Left lung (tissue), 10 donors: ENCODE measurements around the gene ALK. TPM values are rescaled to one million over a fixed set of nuclear protein-coding genes. Genes with fewer than 3 reads are reported as not detected.

ENCODE experiments used
- ATAC-seq: fragments of 200-7000 bp; cut with Tn5 transposase; one replicate; pipeline ENCODE4 v1.9.1; 2020; ENCODE audit warnings: moderate library complexity
- DNase-seq, 4 donors: peaks; one replicate each; pipeline ENCODE4 v3.0.0-alpha.2; 2013 to 2020
- H3K27ac ChIP-seq, 2 donors: fragments of 200-600 bp; sonication (generic) in 1 of 2; one replicate each; pipeline versions ENCODE4 v1.5.0 to v1.8.0; 2020 to 2021
- H3K27me3 ChIP-seq, 2 donors: fragments of 200-600 bp; sonication (generic) in 1 of 2; one replicate each; pipeline versions ENCODE4 v1.5.0 to v1.8.0; 2020 to 2021
- H3K36me3 ChIP-seq, 2 donors: fragments of 200-600 bp; sonication (generic) in 1 of 2; one replicate each; pipeline versions ENCODE4 v1.5.0 to v1.8.0; 2020 to 2021
- H3K4me1 ChIP-seq, 2 donors: fragments of 200-600 bp; one replicate each; pipeline ENCODE4 v1.8.0; 2021
- H3K4me3 ChIP-seq, 2 donors: fragments of 200-600 bp; sonication (generic) in 1 of 2; one replicate each; pipeline versions ENCODE4 v1.5.0 to v1.8.0; 2020 to 2021; ENCODE audit warnings: mild to moderate bottlenecking in 1 of 2
- H3K9me3 ChIP-seq, 2 donors: fragments of 200-600 bp; sonication (generic) in 1 of 2; one replicate each; pipeline versions ENCODE4 v1.5.0 to v1.8.0; 2020 to 2021
- intact Hi-C, 2 donors: fragments of 100-400 bp; cut with DNase I; formaldehyde crosslinking; loops; one replicate each; pipeline versions ENCODE4 v1.11.2 to v1.14.2; 2022
- polyA plus RNA-seq, 6 donors: library from polyadenylated mRNA; unstranded; fragments of 120-200 nt; gene quantifications; one replicate each; pipeline ENCODE4 v1.2.1, GENCODE V29; 2013; ENCODE audit not compliant: insufficient read length in 6 of 6
- total RNA-seq, 2 donors: library from RNA; stranded (reverse); fragmentation: NEBNext Ultra II Directional; extraction: Animal tissue kit (Norgen Biotek cat#: 25700); gene quantifications; one replicate each; pipeline ENCODE4 v1.2.1, GENCODE V29; 2021
- TF ChIP-seq, protein P1 (sequence below), 2 donors: fragments of 200-600 bp; sonication (generic) in 1 of 2; IDR thresholded peaks; one replicate each; pipeline versions ENCODE4 v1.5.0 to v1.8.0; 2021; ENCODE audit warnings: antibody characterized with exemption in 2 of 2
- donor health status: DM: no; HTN: yes; CAD: no.
- donor health status: DM: no; HTN: no; CAD: no.

ALK gene
- total and polyA plus RNA-seq, 8 donors, result 0.06 to 0.70 (median 0.12) TPM; not detected in 2

DNA sequence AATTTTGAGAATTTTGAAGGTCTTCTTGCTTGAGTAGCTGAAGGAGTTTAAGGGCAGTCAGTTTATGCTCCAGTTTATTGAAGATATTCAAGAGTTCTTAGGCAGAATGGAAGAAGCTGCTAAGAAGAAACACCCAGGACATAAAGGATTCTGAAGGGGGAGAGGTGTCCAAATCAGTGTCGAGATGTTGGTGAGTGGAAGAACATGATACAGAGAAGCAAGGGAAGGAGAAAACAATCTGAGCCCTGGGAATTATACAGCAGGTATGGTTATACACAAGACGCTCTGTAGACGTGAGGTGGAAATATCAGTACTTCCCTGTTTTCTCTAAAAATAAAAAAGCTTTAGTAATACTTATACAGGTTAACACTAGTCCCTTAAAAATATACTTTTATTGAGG is 746.0 kb downstream of the ALK start:
- no peak for DNase-seq
- TF ChIP-seq, protein P1, sequence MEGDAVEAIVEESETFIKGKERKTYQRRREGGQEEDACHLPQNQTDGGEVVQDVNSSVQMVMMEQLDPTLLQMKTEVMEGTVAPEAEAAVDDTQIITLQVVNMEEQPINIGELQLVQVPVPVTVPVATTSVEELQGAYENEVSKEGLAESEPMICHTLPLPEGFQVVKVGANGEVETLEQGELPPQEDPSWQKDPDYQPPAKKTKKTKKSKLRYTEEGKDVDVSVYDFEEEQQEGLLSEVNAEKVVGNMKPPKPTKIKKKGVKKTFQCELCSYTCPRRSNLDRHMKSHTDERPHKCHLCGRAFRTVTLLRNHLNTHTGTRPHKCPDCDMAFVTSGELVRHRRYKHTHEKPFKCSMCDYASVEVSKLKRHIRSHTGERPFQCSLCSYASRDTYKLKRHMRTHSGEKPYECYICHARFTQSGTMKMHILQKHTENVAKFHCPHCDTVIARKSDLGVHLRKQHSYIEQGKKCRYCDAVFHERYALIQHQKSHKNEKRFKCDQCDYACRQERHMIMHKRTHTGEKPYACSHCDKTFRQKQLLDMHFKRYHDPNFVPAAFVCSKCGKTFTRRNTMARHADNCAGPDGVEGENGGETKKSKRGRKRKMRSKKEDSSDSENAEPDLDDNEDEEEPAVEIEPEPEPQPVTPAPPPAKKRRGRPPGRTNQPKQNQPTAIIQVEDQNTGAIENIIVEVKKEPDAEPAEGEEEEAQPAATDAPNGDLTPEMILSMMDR (IDR thresholded peaks at IDR 0.05), result no peak
- no peak for ATAC-seq
- Histone ChIP-seq H3K36me3 (peaks cover 0 to 39% of the 10 kb centered on the region in 2 donors), H3K9me3 (no peaks in the 10 kb centered on the region), H3K4me3 (no peak overlapping the region), H3K4me1 (no peaks in the 10 kb centered on the region), H3K27ac (no peak overlapping the region), H3K27me3 (no peaks in the 10 kb centered on the region)
- intact Hi-C loops, result no loop called here

DNA sequence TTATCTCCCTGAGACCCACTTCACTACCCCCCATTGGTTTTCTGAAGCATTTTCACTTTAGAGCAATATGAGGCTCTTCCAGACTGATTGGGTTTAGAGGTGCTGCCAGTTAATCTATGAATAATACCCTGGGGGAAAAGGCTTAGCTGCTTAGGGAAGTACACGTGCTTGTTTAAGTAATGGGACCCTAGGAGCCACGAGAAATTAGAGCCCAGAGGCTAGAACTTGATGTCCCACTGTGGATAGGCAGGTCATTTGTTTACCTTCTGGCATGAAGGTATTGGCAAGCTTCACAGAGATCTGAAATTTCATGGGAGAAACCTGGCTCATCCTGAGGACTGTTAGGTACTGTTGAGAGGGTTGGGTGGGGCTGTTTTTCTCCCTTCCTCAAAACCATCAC is 746.4 kb downstream of the ALK start:
- no peaks in the 10 kb centered on the region for H3K4me1 ChIP-seq
- peaks cover 0 to 39% of the 10 kb centered on the region in 2 donors for H3K36me3 ChIP-seq
- TF ChIP-seq, protein P1 (IDR thresholded peaks at IDR 0.05), result no peak
- H3K27ac ChIP-seq, result no peak overlapping the region
- H3K27me3 ChIP-seq, result no peaks in the 10 kb centered on the region
- H3K4me3 ChIP-seq, result no peak overlapping the region
- DNase-seq (no peak), ATAC-seq (no peak)
- H3K9me3 ChIP-seq, result no peaks in the 10 kb centered on the region
- intact Hi-C loops, result no loop called here

DNA sequence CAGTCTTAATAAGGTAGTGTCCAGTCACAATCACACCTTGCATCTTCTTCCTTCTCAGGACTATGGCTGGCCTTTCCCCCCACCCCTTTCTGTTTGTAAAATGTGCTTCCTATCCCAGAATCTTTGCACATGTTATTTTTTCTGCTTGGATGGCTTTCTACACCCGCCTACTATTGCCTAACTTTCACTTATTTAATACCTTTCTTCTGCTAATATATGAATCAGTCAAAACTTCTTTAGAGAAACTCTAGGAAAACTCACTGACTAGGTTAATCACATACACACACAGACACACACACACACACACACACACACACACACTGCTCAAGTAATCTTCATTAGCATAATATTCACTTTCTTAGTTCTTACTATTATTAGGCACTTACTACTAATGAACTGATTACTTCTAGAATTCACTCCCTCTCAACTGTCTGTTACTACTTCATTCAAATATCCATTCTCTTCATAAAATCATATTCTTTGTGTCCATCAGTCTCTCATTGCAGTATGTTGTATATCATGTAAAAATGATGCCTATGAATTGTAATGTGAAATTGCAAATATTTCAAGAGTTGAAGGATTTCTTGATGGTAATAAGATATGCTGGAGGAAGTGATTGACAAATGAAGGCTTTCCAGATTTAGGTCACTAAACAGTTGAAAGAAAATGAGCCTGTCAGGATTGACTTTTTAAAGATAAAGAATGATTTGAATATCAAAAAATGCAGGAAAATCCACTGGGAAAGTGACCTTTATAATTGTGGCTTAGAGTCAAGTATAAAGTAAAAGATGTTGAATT is 754.9 kb downstream of the ALK start:
- DNase-seq (no peak), ATAC-seq (no peak)
- H3K4me3 ChIP-seq, result no peak overlapping the region
- H3K27me3 ChIP-seq, result no peaks in the 10 kb centered on the region
- TF ChIP-seq, protein P1 (IDR thresholded peaks at IDR 0.05), result no peak
- peaks cover 0 to 25% of the 10 kb centered on the region in 2 donors for H3K36me3 ChIP-seq
- no peaks in the 10 kb centered on the region for H3K4me1 ChIP-seq
- no peak overlapping the region for H3K27ac ChIP-seq
- intact Hi-C loops, result no loop called here
- H3K9me3 ChIP-seq, result no peaks in the 10 kb centered on the region

DNA sequence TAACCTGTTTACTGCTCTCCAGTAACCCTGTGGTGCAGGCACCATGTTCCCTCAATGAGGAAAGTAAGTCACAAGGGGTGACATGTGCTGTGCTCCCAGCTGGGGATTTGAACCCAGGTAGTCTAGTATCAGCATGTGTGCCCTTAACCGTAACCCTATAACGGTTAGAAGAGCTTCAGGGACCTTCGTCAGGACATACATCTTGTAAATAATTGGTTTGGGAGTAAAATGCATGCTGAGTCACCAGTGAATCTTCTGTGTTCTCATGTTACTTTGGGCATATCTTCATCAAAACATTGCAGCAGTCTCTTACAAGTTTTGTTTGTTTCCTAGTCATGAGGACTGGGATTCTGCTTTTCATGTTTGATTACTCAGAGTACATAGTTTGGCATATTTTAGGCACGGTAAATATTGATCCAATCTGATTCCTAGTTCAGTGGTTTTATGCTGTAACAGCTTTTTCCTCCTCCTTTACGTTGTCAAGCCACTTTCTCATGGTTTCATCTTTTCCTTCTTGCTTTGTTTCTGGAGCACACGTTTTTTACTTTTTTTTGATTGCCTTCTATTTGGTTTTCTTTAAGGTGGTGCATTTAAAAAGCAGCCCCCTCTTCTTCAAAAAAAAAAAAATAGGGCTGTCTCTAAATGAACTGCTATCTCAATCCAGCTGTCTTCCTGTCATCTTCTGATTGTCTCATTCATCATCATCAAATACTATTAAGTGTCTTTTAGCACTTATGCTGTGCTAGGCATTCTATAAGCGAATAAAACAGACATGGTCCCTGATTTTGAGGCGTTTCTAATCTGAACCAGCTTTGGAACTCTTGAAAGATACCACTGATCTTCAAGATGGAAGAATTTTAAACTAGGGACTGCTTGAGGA is 755.8 kb downstream of the ALK start:
- TF ChIP-seq, protein P1 (IDR thresholded peaks at IDR 0.05), result no peak
- H3K4me1 ChIP-seq, result no peaks in the 10 kb centered on the region
- H3K9me3 ChIP-seq, result no peaks in the 10 kb centered on the region
- intact Hi-C loops, result no loop called here
- H3K36me3 ChIP-seq, result peaks cover 0 to 33% of the 10 kb centered on the region in 2 donors
- no peak overlapping the region for H3K4me3 ChIP-seq
- no peak overlapping the region for H3K27ac ChIP-seq
- no peaks in the 10 kb centered on the region for H3K27me3 ChIP-seq
- DNase-seq (no peak), ATAC-seq (no peak)
